Stimulated activated CD4-positive, alpha-beta T cell treated with anti-CD3 and anti-CD28 coated beads, Interleukin-4, amount 100 ng/mL, for 1 hour (primary cell): ENCODE data around the gene ULK4.
"Not testable (repeated sequence)": the region's sequence is repeated elsewhere in the genome, so short reads cannot be mapped to it uniquely, and the experiment has no call there.

Experiments
- DNase-seq: peaks from one replicate; pipeline ENCODE4 v3.0.0-alpha.2; 2020

ULK4 gene

GRCh38 chr3:41419809-41420208 lies 542.1 kb downstream of the ULK4 start:
- DNase-seq: no peak

- DNase-seq: no peak
Measured at GRCh38 chr3:41418961-41419691, 542.8 kb downstream of the ULK4 start.

- DNase-seq: no peak
Measured at GRCh38 chr3:41417574-41417973, 544.3 kb downstream of the ULK4 start.

- no peak for DNase-seq
Measured at GRCh38 chr3:41411065-41411464, 550.8 kb downstream of the ULK4 start.

- no peak for DNase-seq
Measured at GRCh38 chr3:41405466-41405865, 556.4 kb downstream of the ULK4 start.

- DNase-seq: no peak
Measured at GRCh38 chr3:41404582-41404981, 557.3 kb downstream of the ULK4 start.

- no peak for DNase-seq
Measured at GRCh38 chr3:41394896-41395295, 567.0 kb downstream of the ULK4 start.

GRCh38 chr3:41370765-41371535 lies 591.0 kb downstream of the ULK4 start:
- not testable (repeated sequence) for DNase-seq

GRCh38 chr3:41370307-41370706 lies 591.6 kb downstream of the ULK4 start:
- DNase-seq: no peak

- no peak for DNase-seq
Measured at GRCh38 chr3:41369838-41370237, 592.1 kb downstream of the ULK4 start.

- no peak for DNase-seq
Measured at GRCh38 chr3:41365973-41366372, 595.9 kb downstream of the ULK4 start.

GRCh38 chr3:41364736-41365135 lies 597.2 kb downstream of the ULK4 start:
- no peak for DNase-seq

- no peak for DNase-seq
Measured at GRCh38 chr3:41363830-41364523, 597.9 kb downstream of the ULK4 start.

GRCh38 chr3:41362638-41363559 lies 599.0 kb downstream of the ULK4 start:
- no peak for DNase-seq

- no peak for DNase-seq
Measured at GRCh38 chr3:41357271-41357670, 604.6 kb downstream of the ULK4 start.

- no peak for DNase-seq
Measured at GRCh38 chr3:41356775-41357174, 605.1 kb downstream of the ULK4 start.

GRCh38 chr3:41352510-41352909 lies 609.4 kb downstream of the ULK4 start:
- DNase-seq: no peak

- no peak for DNase-seq
Measured at GRCh38 chr3:41350441-41350840, 611.5 kb downstream of the ULK4 start.

GRCh38 chr3:41348401-41348800 lies 613.5 kb downstream of the ULK4 start:
- no peak for DNase-seq

GRCh38 chr3:41346698-41347270 lies 615.1 kb downstream of the ULK4 start:
- no peak for DNase-seq

- no peak for DNase-seq
Measured at GRCh38 chr3:41345788-41346187, 616.1 kb downstream of the ULK4 start.

- DNase-seq: no peak
Measured at GRCh38 chr3:41339758-41340157, 622.1 kb downstream of the ULK4 start.
